HCT116 (cell line): ENCODE results near the gene C20orf96. TPM values are rescaled to one million over a fixed set of nuclear protein-coding genes. Genes with fewer than 3 reads are reported as not detected.

Experiments used
- ATAC-seq: fragments of 200-7000 bp; cut with Tn5 transposase; 2 replicates; pipeline ENCODE4 v1.9.1; 2020; ENCODE audit warnings: mild to moderate bottlenecking, moderate library complexity
- BruUV-seq: library from RNA; stranded (reverse); fragments of 400-500 nt; replicated peaks from 2 replicates; lab custom pipeline; 2021; lab: Mats Ljungman, UMichigan
- CTCF ChIA-PET: fragments of 300-600 bp; sonication (Branson Sonifier 250); formaldehyde crosslinking; loops from one replicate; lab custom pipeline; 2021; ENCODE audit warnings: antibody characterized with exemption; lab: Charles Lee
- POLR2A ChIA-PET: fragments of 300-600, 350-600 bp; sonication (Branson Sonifier 250); formaldehyde crosslinking; loops from one replicate; lab custom pipeline; 2021; ENCODE audit warnings: antibody characterized with exemption; lab: Charles Lee
- RAD21 ChIA-PET, 2 experiments: fragments of 300-600 bp; sonication (Branson Sonifier 250); formaldehyde crosslinking; loops; one replicate each; lab custom pipeline; 2023; ENCODE audit warnings: low total read pairs in 2 of 2; ENCODE audit not compliant: uncharacterized antibody in 2 of 2, unreplicated experiment in 2 of 2, low non-redundant PET in 1 of 2; lab: Charles Lee
- DNase-seq: peaks from one replicate; pipeline ENCODE4 v3.0.0-alpha.2; 2010; ENCODE audit warnings: low read depth, low spot score
- H2AFZ ChIP-seq: fragments of 200-600 bp; shearing (Covaris generic), sonication (generic); 2 replicates; pipeline ENCODE4 v1.6.1; 2017; ENCODE audit warnings: low read depth, mixed run types, mixed read lengths, antibody characterized with exemption, low read length; ENCODE audit not compliant: poor library complexity, severe bottlenecking
- H3K27ac ChIP-seq: 2 replicates; pipeline ENCODE4 v1.5.1; 2012; ENCODE audit warnings: low read depth, low read length
- H3K27me3 ChIP-seq: fragments of 200-600 bp; sonication (generic); 2 replicates; pipeline ENCODE4 v1.6.1; 2016; ENCODE audit warnings: mixed run types, low read length, mixed read lengths; ENCODE audit not compliant: insufficient read depth
- H3K36me3 ChIP-seq, 2 experiments: fragments of 200-500 bp in 1 of 2; fragments of 200-600 bp in 1 of 2; sonication (Bioruptor generic) in 1 of 2; sonication (generic) in 1 of 2; 2 replicates each; pipeline versions ENCODE4 v1.5.1 to v1.6.1; 2014 to 2016; ENCODE audit warnings: low read length in 2 of 2, inconsistent platforms in 1 of 2, mixed read lengths in 1 of 2, mixed run types in 1 of 2; ENCODE audit not compliant: insufficient read depth in 2 of 2, control insufficient read depth in 1 of 2
- H3K4me1 ChIP-seq, 2 experiments: fragments of 200-600 bp in 1 of 2; sonication (generic) in 1 of 2; 2 replicates each; pipeline versions ENCODE4 v1.5.1 to v1.6.1; 2012 to 2017; ENCODE audit warnings: low read length in 2 of 2, inconsistent platforms in 1 of 2, mild to moderate bottlenecking in 1 of 2, mixed read lengths in 1 of 2, mixed run types in 1 of 2, moderate library complexity in 1 of 2; ENCODE audit not compliant: insufficient read depth in 2 of 2, control insufficient read depth in 1 of 2
- H3K4me2 ChIP-seq: fragments of 200-600 bp; sonication (generic); 2 replicates; pipeline ENCODE4 v1.6.1; 2017; ENCODE audit warnings: mixed run types, low read length, mixed read lengths
- H3K4me3 ChIP-seq, 2 experiments: fragments of 200-600 bp in 1 of 2; sonication (generic) in 1 of 2; replicated peaks in 1 of 2; 2 replicates each; pipeline ENCODE4 v1.5.1; 2011 to 2016; ENCODE audit warnings: low read length in 2 of 2, control low read depth in 1 of 2, low read depth in 1 of 2, mild to moderate bottlenecking in 1 of 2, mixed read lengths in 1 of 2, mixed run types in 1 of 2
- H3K79me2 ChIP-seq: fragments of 200-600 bp; sonication (generic); 2 replicates; pipeline ENCODE4 v1.6.1; 2017; ENCODE audit warnings: mild to moderate bottlenecking, mixed run types, low read length, moderate library complexity, mixed read lengths; ENCODE audit not compliant: insufficient read depth
- H3K9ac ChIP-seq: fragments of 200-600 bp; sonication (generic); 2 replicates; pipeline ENCODE4 v1.6.1; 2016; ENCODE audit warnings: low read length, mixed read lengths
- H3K9me2 ChIP-seq: fragments of 200-600 bp; sonication (generic), shearing (Covaris generic); 2 replicates; pipeline ENCODE4 v1.6.1; 2017; ENCODE audit warnings: mixed run types, mild to moderate bottlenecking, moderate library complexity; ENCODE audit not compliant: insufficient read depth
- H3K9me3 ChIP-seq, 2 experiments: fragments of 200-500 bp in 1 of 2; fragments of 200-600 bp in 1 of 2; sonication (Bioruptor generic) in 1 of 2; sonication (generic) in 1 of 2; 2 replicates each; pipeline ENCODE4 v1.6.1; 2014 to 2017; ENCODE audit warnings: low read length in 2 of 2, mixed read lengths in 2 of 2, inconsistent platforms in 1 of 2, low read depth in 1 of 2, mild to moderate bottlenecking in 1 of 2, mixed run types in 1 of 2, moderate library complexity in 1 of 2; ENCODE audit not compliant: control insufficient read depth in 1 of 2, insufficient read depth in 1 of 2
- H4K20me1 ChIP-seq: fragments of 200-600 bp; sonication (generic), shearing (Covaris generic); 2 replicates; pipeline ENCODE4 v1.6.1; 2017; ENCODE audit warnings: mixed run types, mild to moderate bottlenecking, moderate library complexity; ENCODE audit not compliant: insufficient read depth
- CBX3 ChIP-seq: IDR thresholded peaks from 2 replicates; pipeline ENCODE4 v1.6.1; 2012; ENCODE audit warnings: low read depth
- CEBPB ChIP-seq: IDR thresholded peaks from 2 replicates; pipeline ENCODE4 v1.6.1; 2012; ENCODE audit warnings: low read depth
- EZH2 ChIP-seq: fragments of 200-600 bp; sonication (generic); IDR thresholded peaks from 2 replicates; pipeline ENCODE4 v1.6.1; 2017; ENCODE audit warnings: antibody characterized with exemption, mixed run types
- EZH2phosphoT487 ChIP-seq: fragments of 200-600 bp; IDR thresholded peaks from 2 replicates; pipeline ENCODE4 v1.6.1; 2018; ENCODE audit warnings: antibody characterized with exemption, borderline replicate concordance
- JUND ChIP-seq: IDR thresholded peaks from 2 replicates; pipeline ENCODE4 v1.6.1; 2012
- POLR2A ChIP-seq: IDR thresholded peaks from 2 replicates; pipeline ENCODE4 v1.7.0; 2011; ENCODE audit warnings: borderline replicate concordance; ENCODE audit not compliant: insufficient read depth, insufficient read length; ENCODE audit errors: extremely low read depth
- POLR2AphosphoS5 ChIP-seq: IDR thresholded peaks from 2 replicates; pipeline ENCODE4 v1.6.1; 2011; ENCODE audit warnings: mild to moderate bottlenecking, low read depth, low read length, moderate library complexity
- RAD21 ChIP-seq: IDR thresholded peaks from 2 replicates; pipeline ENCODE4 v1.6.1; 2012; ENCODE audit warnings: low read depth, mild to moderate bottlenecking
- SIN3A ChIP-seq: IDR thresholded peaks from 2 replicates; pipeline ENCODE4 v1.6.1; 2012; ENCODE audit warnings: low read depth
- SP1 ChIP-seq: IDR thresholded peaks from 2 replicates; pipeline ENCODE4 v1.6.1; 2012; ENCODE audit warnings: low read depth
- SRF ChIP-seq: IDR thresholded peaks from 2 replicates; pipeline ENCODE4 v1.6.1; 2012; ENCODE audit warnings: low read depth
- TCF7L2 ChIP-seq: IDR thresholded peaks from 2 replicates; pipeline ENCODE4 v1.7.0; 2011; ENCODE audit warnings: borderline replicate concordance, inconsistent platforms; ENCODE audit not compliant: insufficient read depth, insufficient read length; ENCODE audit errors: extremely low read depth
- YY1 ChIP-seq: IDR thresholded peaks from 2 replicates; pipeline ENCODE4 v1.6.1; 2011; ENCODE audit warnings: low read length, low read depth, moderate library complexity, mild to moderate bottlenecking; ENCODE audit not compliant: insufficient replicate concordance; ENCODE audit errors: extremely low read depth
- ZBTB33 ChIP-seq: IDR thresholded peaks from 2 replicates; pipeline ENCODE4 v1.6.1; 2011; ENCODE audit warnings: mild to moderate bottlenecking, low read length, moderate library complexity; ENCODE audit not compliant: insufficient replicate concordance; ENCODE audit errors: extremely low read depth
- ZFX ChIP-seq: fragments of 450-650 bp; IDR thresholded peaks from 2 replicates; pipeline ENCODE4 v1.6.1; 2017
- ZNF274 ChIP-seq: fragments of 200-500 bp; sonication (Bioruptor generic); IDR thresholded peaks from 2 replicates; pipeline ENCODE4 v1.6.1; 2014; ENCODE audit warnings: mild to moderate bottlenecking, low read depth, low read length, inconsistent platforms
- intact Hi-C: fragments of 100-400 bp; cut with micrococcal nuclease; formaldehyde crosslinking; loops from 2 replicates; pipeline ENCODE4 v1.10.0; 2022
- total RNA-seq: library from RNA; stranded (reverse); gene quantifications from one replicate; pipeline ENCODE4 v1.2.1, GENCODE V29; 2021; ENCODE audit not compliant: unreplicated experiment
- TF ChIP-seq, protein P1 (sequence below): IDR thresholded peaks from 2 replicates; pipeline ENCODE4 v1.6.1; 2012

Gene C20orf96
- total RNA-seq, 1 experiment from 2014 or later = 22.1 TPM

DNA sequence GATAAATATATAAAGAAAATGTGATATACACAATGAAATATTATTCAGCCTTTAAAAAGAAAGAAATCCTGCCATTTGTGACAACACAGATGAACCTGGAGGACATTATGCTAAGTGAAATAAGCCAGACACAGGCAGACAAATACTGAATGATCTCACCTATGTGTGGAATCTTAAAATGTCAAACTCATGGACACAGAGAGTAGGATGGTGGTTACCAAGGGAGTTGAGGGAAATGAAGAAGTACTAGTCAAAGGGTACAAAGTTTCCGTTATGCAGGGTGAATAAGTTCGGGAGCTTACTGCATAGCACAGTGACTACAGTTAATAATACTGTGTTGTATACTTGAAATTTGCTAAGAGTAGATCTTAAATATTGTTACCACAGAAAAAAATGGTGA lies 47.6 kb downstream of the C20orf96 start:
- no peaks in the 10 kb centered on the region for H3K36me3 ChIP-seq
- no peak overlapping the region for H3K9ac ChIP-seq
- RAD21 ChIA-PET = no interaction called here
- ATAC-seq = no peak
- H3K27ac ChIP-seq = no peak overlapping the region
- DNase-seq = no peak
- POLR2A ChIA-PET = no interaction called here
- intact Hi-C loops = no loop called here
- CTCF ChIA-PET = no interaction called here
- H3K4me2 ChIP-seq = no peak overlapping the region
- H3K27me3 ChIP-seq = peaks cover 6% of the 10 kb centered on the region; the same call in 1 of the 2 replicates
- H4K20me1 ChIP-seq = no peaks in the 10 kb centered on the region
- no peaks in the 10 kb centered on the region for H3K4me1 ChIP-seq
- no peak overlapping the region for H3K4me3 ChIP-seq
- H2AFZ ChIP-seq = no peak overlapping the region
- TF ChIP-seq EZH2phosphoT487 = no peak
- no peaks in the 10 kb centered on the region for H3K9me3 ChIP-seq
- no TSS peak for BruUV-seq
- no peaks in the 10 kb centered on the region for H3K79me2 ChIP-seq
- no peaks in the 10 kb centered on the region for H3K9me2 ChIP-seq

GRCh38 chr20:237929-238328 lies 52.6 kb downstream of the C20orf96 start:
- RAD21 ChIA-PET = no interaction called here

More at GRCh38 chr20:237929-238328, 52.6 kb downstream of the C20orf96 start:
- Histone ChIP-seq H3K4me3 (no peak overlapping the region), H3K9me2 (no peaks in the 10 kb centered on the region), H3K9me3 (no peaks in the 10 kb centered on the region), H3K4me1 (no peaks in the 10 kb centered on the region), H3K79me2 (no peaks in the 10 kb centered on the region), H4K20me1 (no peaks in the 10 kb centered on the region), H3K27me3 (peaks cover 6% of the 10 kb centered on the region; the same call in 1 of the 2 replicates), H2AFZ (no peak overlapping the region), H3K9ac (no peak overlapping the region), H3K27ac (no peak overlapping the region), H3K4me2 (no peak overlapping the region), H3K36me3 (no peaks in the 10 kb centered on the region)
- CTCF ChIA-PET = no interaction called here
- no peak for ATAC-seq
- no peak for DNase-seq
- POLR2A ChIA-PET = interaction anchor here (1.1 kb wide), 1 partner anchor 23 kb away, joined by 4 read pairs; no protein-coding TSS in a partner anchor
- BruUV-seq = no TSS peak
- TF ChIP-seq ZBTB33 (no peak), CBX3 (no peak), EZH2 (no peak), CEBPB (no peak), POLR2A (no peak), SP1 (no peak), EZH2phosphoT487 (no peak), RAD21 (no peak), SRF (no peak), TCF7L2 (no peak), YY1 (no peak), JUND (no peak), ZNF274 (no peak), SIN3A (no peak), POLR2AphosphoS5 (no peak), ZFX (no peak)
- TF ChIP-seq, protein P1, sequence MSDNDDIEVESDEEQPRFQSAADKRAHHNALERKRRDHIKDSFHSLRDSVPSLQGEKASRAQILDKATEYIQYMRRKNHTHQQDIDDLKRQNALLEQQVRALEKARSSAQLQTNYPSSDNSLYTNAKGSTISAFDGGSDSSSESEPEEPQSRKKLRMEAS = no peak
- intact Hi-C loops = no loop called here
